Epidermal melanocyte (primary cell): ENCODE measurements around the gene MED27.

Experiments used
- DNase-seq: peaks from one replicate; pipeline ENCODE4 v3.0.0; 2011; ENCODE audit warnings: low spot score; ENCODE audit not compliant: insufficient read length

The MED27 gene

DNA sequence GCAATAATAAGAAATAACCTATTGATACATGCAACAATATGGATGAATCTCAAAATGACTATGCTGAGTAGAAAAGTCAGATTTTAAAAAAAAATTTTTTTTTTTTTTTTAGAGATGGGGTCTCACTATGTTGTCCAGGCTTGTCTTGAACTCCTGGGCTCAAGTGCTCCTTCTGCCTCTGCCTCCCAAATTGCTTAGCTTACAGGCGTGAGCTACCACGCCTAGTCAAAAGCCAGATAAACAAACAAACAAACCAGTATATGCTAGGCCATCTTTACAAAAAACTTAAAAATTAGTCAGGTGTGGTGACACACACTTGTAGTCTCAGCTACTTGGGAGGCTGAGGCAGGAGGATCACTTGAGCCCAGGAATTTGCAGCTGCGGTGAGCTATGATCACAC, 79.0 kb downstream of the MED27 start:
- no peak for DNase-seq

DNA sequence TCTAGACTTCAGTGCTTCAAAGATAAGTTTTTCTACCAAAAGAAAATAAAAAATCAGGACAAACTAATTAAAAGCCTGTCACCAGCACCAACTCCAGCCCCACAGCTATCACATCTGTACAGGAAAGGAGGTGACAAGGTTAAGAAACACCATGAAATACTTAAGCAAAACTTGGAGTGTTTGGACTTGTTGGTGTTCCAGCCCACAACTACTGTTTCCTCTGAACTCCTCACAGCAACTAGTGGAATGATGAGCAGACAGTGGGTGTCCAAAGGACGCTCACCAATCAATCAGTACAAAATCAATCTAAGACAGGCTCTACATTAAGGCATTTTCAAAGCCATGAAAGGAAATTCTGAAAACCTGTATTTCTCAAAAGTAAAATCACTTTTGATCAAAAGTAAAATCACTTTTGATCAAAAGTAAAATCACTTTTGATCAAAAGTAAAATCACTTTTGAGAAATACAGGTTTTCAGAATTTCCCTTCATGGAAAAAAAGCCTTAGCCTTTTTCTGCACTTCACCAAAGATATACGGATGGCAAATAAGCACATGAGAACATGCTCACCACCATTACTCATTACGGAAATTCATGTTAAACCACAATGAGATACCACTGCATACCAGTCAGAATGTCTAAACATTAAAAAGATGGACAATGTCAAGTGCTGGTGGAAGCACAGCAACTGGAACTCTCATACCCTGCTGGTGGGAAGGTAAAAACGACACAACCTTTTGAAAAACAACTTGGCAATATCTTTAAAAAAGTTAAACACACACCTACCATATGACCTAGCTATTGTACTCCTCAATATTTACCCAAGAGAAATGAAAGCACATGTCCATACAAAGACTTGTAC, 79.7 kb downstream of the MED27 start:
- no peak for DNase-seq

DNA sequence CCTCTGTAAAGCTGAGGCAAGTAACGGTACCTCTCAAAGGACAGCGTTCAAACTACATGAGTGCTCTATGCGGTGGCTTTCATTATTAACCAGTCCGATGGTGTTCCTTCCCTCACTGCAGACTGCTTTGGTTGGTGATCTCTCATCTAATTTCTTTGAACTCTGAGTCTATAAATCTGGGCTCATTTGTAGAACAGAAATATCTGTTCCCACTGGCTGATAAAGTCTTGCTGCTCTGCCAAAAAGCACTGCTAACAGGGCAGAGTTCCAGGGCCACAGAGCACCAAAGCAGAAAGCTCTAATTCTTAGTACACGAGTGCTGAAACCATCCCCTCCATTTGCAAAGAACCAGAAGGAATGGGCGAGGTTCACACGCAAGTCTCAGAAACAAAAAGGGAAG, 81.9 kb downstream of the MED27 start:
- DNase-seq, result no peak

- DNase-seq, result no peak
Measured at GRCh38 chr9:131997076-131997475, 82.6 kb downstream of the MED27 start.

DNA sequence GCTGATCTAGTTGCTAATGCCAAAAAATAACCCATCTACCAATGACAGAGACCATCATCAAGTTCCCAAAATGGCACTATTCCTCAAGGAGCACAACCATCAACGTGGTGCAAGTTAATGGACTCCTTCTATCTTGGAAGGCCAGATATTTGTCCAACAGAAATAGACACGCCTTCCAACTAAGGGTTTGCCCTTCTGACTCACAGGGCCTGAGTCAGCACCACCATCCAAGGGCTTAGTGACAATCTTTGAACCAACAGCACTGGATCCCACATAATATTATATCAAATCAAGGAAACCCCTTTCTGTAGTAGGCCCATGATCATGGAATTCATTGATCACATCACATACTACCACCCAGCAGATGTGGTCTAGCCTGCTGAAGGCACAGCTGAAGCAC, 84.3 kb downstream of the MED27 start:
- DNase-seq, result no peak

GRCh38 chr9:131994364-131995125, 85.1 kb downstream of the MED27 start:
- no peak for DNase-seq

DNA sequence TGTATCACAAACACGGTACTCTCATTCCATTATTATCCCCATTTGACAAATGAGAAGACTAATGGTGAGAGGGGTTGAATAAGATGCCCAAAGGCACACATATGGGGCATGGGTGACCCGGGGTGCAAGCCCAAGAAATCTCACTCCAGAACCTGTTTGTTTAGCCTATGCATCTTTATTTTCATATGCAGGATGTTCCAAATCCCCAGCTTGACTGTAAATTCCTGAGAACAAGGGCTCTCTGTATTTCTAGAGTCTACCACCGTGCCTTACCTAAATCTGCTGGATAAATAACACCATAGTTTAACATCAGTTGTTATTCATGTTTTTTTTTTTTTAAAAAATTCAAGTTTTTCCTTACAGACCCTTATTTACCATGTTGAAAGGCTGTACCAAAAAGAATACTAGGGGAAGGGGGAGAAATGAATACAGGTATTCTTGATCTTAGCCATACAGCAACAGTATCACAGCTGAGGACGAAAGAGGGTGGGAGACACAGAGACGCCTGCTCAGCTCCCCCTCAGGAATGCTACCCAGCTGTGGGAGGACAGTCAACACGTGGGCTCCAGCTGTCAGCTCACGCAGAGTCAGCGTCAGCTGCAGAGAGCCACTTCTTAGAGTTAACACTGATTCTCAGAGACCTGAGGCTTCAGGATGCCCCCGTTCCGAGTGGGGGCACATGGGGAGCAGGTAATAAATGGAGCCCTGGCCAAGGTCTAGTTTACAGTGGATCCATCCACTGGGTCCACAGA, 86.6 kb downstream of the MED27 start:
- DNase-seq, result no peak

DNA sequence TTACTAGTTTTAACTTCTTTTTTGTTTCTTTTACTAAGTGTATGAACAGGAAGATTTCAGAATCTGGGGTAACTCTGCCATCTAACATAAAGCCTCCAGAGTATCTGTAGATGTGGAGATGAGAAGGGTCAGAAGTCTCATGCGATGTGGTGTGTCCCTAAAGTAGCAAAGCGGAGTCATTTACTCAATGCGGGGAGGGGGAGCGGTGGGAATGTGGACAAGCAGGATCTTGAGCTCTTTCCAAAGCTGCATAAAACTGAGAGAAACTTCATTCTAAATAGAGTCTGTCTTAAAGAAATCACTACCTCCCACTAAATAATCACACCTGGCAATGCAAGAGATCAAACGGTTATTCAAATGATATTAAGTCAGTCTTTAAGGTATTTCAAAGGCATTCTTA, 92.4 kb downstream of the MED27 start:
- no peak for DNase-seq

- DNase-seq, result no peak
Measured at GRCh38 chr9:131986576-131986975, 93.1 kb downstream of the MED27 start.

DNA sequence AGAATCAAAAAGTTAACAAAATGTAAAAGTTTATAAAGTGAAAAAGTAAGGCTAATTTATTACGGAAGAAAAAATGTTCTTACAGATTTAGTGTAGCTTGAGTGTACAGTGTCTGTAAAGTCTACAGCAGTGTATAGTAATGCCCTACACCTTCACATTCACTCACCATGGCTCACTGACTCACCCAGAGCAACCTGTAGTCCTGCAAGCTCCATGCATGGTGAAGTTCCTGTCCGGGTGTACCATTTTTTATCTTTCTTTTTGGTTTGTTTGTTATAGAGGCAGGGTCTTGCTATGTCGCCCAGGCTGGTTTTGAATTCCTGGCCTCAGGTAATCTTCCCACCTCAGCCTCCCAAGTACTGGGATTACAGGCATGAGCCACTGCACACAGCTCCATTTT, 93.6 kb downstream of the MED27 start:
- DNase-seq, result no peak

GRCh38 chr9:131984564-131984963, 95.1 kb downstream of the MED27 start:
- no peak for DNase-seq

- no peak for DNase-seq
Measured at GRCh38 chr9:131982671-131983239, 96.9 kb downstream of the MED27 start.

DNA sequence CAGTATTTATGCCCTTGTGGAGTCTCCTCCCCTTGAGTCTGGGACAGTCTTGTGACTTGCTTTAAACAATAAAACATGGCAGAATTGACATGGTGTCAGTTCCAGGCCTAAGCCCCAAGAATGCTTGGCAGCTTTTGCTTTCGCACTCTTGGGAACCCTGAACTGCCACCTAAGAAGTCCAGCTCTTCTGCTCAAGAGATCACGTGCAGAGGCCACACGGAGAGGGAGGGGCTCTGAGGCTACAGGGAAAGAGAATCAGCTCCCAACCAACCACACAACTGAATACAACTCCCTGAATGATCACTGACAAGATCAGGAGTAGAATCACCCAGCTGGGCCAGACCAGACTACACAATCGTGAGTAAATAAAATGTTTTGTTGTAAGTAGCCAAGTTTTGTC, 97.6 kb downstream of the MED27 start:
- no peak for DNase-seq

GRCh38 chr9:131981116-131981776, 98.4 kb downstream of the MED27 start:
- DNase-seq, result no peak

- DNase-seq, result no peak
Measured at GRCh38 chr9:131980267-131981016, 99.2 kb downstream of the MED27 start.

DNA sequence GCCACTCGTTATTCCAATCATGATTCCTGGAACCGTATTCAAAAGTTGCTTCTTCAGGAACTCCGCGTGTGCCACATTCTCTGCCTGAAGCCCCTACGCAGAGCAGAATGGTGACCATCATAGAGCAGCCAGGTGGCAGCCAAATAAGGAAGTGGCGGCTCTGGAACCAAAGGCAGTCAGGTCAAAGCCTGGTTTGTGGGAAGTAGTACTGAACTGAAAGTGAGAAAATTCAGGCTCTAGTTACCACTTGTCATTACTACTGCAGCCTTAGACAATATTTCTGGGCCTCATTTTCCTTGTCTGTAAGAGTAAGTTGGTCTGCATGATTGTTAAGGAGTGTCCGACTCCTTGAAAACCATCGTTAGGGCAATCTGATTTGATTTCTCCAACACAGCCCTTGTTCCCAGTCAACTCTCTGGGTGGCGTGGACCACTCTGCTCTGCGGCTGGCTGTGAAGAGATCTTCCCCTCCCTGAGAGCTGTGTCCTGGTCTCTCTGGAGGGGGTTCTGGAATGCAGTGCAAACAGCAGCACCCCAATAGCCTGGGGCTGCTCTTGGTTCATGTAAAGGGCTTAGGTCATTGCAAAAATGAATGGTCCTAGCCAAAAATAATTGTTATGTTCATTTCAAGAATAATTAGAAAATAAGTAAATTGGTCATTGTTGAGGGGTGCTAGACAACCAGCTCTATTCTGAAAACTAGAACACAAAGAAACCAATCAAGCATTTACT, 102.4 kb downstream of the MED27 start:
- DNase-seq, result no peak

GRCh38 chr9:131976157-131977108, 103.2 kb downstream of the MED27 start:
- DNase-seq, result no peak

- DNase-seq, result no peak
Measured at GRCh38 chr9:131972889-131973288, 106.8 kb downstream of the MED27 start.
